Uterine smooth muscle cell (primary cell): ENCODE results near the gene FAM174B. TPM values are rescaled to one million over a fixed set of nuclear protein-coding genes. Genes with fewer than 3 reads are reported as not detected.

ENCODE experiments used
- total RNA-seq: library from RNA; depleted of rRNA; stranded (reverse); fragments of >200 nt; gene quantifications from 2 replicates; pipeline ENCODE4 v1.2.3, GENCODE V29; 2014

The FAM174B gene
- 0.50 and 1.00 TPM in 2 replicates for total RNA-seq

GRCh38 chr15:92655178-92655995 is at the start of gene FAM174B:
FAM174B (minus strand) TSS chr15:92655775.

Other genes with a start within 250 kb of the FAM174B start
- 96.5 and 98.1 TPM in 2 replicates for gene CHD2, start 244.5 kb upstream of the FAM174B start, total RNA-seq